ENCODE data around the gene POLE. TPM values are rescaled to one million over a fixed set of nuclear protein-coding genes. Genes with fewer than 3 reads are reported as not detected.
"Not testable (repeated sequence)": the region's sequence is repeated elsewhere in the genome, so short reads cannot be mapped to it uniquely, and the experiment has no call there.

Gene POLE
- polyA plus RNA-seq, 1 of the 3 experiments (the other 2 are of a cell fraction), result 20.1 TPM

DNA sequence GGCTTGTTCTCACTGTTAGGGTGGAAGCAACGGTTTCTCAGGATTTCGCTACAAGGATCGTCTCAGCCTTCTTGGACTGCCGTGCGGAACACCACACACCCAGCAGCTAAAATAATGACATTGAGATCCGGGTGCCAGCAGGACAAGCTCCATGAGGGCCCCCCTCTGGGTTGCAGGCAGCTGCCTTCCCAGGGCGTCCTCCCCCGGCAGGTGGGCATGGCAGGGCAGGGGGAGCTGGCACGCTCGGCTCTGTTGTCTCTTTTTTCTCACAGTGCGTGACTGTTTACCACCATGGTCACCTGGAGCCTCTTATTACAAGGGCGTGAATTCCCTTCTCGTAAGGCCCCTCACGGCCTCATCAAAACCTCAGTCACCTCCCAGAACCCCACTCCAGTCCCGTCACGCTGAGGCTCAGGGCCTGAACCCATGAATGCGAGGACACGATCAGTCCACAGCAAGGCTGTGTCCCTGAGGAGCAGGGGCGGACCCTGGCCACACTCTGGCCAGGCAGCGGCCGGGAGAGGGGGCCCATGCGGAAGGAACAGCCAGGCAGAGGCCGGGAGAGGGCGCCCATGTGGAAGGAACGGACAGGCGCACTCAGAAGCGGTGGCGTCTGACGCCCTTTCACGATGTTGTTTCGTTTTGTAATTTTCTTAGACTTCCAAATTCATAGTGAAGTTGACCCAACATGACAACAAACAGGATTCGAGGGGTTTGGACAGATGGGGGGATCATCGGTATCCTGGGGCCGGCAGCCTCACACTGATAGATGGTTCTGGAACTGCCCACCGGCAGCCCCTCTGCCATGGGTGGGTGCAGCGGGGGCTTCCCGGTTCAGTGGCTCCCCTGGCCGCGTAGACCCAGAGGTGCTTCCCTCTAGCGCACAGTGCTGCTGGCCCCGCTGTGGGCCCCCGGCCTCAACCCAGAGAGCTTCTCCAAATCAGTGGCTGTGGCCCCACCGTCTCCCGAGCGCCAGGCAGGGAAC is 86.8 kb downstream of the POLE start (continued):
- TF ChIP-seq RCOR1 (IDR thresholded peaks at IDR 0.05; ENCODE audit: low read length) (no peak), FOXM1 (IDR thresholded peaks at IDR 0.05; ENCODE audit: low read depth) (no peak), EZH2phosphoT487 (IDR thresholded peaks at IDR 0.05; ENCODE audit: borderline replicate concordance, low read depth) (no peak)
- TF ChIP-seq, protein P1, sequence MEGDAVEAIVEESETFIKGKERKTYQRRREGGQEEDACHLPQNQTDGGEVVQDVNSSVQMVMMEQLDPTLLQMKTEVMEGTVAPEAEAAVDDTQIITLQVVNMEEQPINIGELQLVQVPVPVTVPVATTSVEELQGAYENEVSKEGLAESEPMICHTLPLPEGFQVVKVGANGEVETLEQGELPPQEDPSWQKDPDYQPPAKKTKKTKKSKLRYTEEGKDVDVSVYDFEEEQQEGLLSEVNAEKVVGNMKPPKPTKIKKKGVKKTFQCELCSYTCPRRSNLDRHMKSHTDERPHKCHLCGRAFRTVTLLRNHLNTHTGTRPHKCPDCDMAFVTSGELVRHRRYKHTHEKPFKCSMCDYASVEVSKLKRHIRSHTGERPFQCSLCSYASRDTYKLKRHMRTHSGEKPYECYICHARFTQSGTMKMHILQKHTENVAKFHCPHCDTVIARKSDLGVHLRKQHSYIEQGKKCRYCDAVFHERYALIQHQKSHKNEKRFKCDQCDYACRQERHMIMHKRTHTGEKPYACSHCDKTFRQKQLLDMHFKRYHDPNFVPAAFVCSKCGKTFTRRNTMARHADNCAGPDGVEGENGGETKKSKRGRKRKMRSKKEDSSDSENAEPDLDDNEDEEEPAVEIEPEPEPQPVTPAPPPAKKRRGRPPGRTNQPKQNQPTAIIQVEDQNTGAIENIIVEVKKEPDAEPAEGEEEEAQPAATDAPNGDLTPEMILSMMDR (IDR thresholded peaks at IDR 0.05), result peak; percentile 80
- TF ChIP-seq, protein P2, sequence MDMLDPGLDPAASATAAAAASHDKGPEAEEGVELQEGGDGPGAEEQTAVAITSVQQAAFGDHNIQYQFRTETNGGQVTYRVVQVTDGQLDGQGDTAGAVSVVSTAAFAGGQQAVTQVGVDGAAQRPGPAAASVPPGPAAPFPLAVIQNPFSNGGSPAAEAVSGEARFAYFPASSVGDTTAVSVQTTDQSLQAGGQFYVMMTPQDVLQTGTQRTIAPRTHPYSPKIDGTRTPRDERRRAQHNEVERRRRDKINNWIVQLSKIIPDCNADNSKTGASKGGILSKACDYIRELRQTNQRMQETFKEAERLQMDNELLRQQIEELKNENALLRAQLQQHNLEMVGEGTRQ (IDR thresholded peaks at IDR 0.05; ENCODE audit: borderline replicate concordance, low read depth, low read length), result no peak
- TF ChIP-seq, protein P3, sequence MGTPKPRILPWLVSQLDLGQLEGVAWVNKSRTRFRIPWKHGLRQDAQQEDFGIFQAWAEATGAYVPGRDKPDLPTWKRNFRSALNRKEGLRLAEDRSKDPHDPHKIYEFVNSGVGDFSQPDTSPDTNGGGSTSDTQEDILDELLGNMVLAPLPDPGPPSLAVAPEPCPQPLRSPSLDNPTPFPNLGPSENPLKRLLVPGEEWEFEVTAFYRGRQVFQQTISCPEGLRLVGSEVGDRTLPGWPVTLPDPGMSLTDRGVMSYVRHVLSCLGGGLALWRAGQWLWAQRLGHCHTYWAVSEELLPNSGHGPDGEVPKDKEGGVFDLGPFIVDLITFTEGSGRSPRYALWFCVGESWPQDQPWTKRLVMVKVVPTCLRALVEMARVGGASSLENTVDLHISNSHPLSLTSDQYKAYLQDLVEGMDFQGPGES (IDR thresholded peaks at IDR 0.05; ENCODE audit: low read depth, low read length), result no peak

DNA sequence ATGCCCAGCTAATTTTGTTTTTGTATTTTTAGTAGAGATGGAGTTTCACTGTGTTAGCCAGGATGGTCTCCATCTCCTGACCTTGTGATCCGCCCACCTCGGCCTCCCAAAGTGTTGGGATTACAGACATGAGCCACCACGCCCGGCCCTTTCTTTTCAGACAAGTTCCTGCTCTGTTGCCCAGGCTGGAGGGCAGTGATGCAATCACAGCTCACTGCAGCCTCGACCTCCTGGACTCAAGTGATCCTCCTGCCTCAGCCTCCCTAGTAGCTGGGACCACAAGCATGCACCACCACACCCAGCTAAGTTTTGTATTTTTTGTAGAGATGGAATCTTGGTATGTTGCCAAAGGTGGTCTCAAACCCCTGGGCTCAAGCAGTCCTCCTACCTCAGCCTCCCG is 87.6 kb downstream of the POLE start:
- DNase-seq, result not testable (repeated sequence)
- CTCF ChIA-PET, result interaction anchor here (0.6 to 7.4 kb wide), 14 partner anchors 12 to 403 kb away, joined by 3 to 122 read pairs (median 3); partner anchors contain the start of genes LRCOL1 and P2RX2

More for the DNA sequence above, 87.6 kb downstream of the POLE start:
- H3K27me3 ChIP-seq (ENCODE audit: insufficient read depth), result peaks cover 23% of the 10 kb centered on the region
- H3K79me2 ChIP-seq (ENCODE audit: insufficient read depth); H3K9me3 ChIP-seq; POLR2A ChIA-PET; H3K9ac ChIP-seq; H3K36me3 ChIP-seq (replicated peaks in 1 of 2; ENCODE audit: control insufficient read depth in 1 of 2, insufficient read depth in 2 of 2, low read length in 1 of 2); H3K9me2 ChIP-seq; H3K4me2 ChIP-seq; H3K4me3 ChIP-seq (ENCODE audit: low read depth in 2 of 2, low read length in 1 of 2); H4K20me1 ChIP-seq (ENCODE audit: insufficient read depth); H3K27ac ChIP-seq (ENCODE audit: low read depth in 2 of 2, low read length in 1 of 2): not testable (repeated sequence)
- 69% methylated on average over 6 of the region's 6 CpGs for WGBS (ENCODE audit: low lambda C conversion rate)
- H2AFZ ChIP-seq (ENCODE audit: low read depth), result peak overlapping the region; percentile 47; the same call in 1 of the 2 replicates
- peaks cover 0 to 18% of the 10 kb centered on the region in 2 experiments; a peak in 1 of 4 replicates for H3K4me1 ChIP-seq (ENCODE audit: control insufficient read depth in 1 of 2, insufficient read depth in 2 of 2, low read depth in 1 of 2, low read length in 1 of 2)
- peaks cover 26% of the 10 kb centered on the region for H3F3A ChIP-seq (replicated peaks; ENCODE audit: insufficient read depth)

Measured in SK-N-SH (cell line).